ENCODE results near the gene ARHGAP40. TPM values are rescaled to one million over a fixed set of nuclear protein-coding genes. Genes with fewer than 3 reads are reported as not detected.

ARHGAP40 gene
- total and polyA plus RNA-seq, 9 of the 15 experiments (the other 6 are each of a cell fraction or from before 2014, with no cell fraction given): not detected

DNA sequence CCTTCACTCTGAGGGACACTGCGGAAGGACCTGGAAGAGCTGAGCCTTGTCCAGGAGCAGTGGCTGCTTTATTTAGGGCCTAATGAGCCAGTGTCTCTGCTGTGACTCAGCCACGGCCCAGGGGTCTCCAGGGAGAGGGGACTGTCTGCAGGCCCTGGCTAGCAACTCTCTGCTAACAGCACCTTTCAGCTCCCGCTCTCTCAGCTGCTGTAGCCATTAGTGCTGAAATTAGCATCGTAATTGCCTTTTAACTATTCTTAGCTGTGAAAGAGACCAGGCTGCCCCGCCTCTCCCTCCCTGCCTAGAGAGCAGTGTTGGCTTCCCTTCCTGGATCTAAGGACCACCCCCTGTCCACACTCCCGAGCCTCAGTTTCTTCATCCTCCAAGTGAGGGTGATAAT lies 69.6 kb downstream of the ARHGAP40 start (continued):
- no peak for TF ChIP-seq SOX6 (IDR thresholded peaks at IDR 0.05)
- TF ChIP-seq, protein P1, sequence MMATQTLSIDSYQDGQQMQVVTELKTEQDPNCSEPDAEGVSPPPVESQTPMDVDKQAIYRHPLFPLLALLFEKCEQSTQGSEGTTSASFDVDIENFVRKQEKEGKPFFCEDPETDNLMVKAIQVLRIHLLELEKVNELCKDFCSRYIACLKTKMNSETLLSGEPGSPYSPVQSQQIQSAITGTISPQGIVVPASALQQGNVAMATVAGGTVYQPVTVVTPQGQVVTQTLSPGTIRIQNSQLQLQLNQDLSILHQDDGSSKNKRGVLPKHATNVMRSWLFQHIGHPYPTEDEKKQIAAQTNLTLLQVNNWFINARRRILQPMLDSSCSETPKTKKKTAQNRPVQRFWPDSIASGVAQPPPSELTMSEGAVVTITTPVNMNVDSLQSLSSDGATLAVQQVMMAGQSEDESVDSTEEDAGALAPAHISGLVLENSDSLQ (IDR thresholded peaks at IDR 0.05): no peak
- no peak for TF ChIP-seq ZNF239 (CRISPR knock-in tag; IDR thresholded peaks at IDR 0.05)

DNA sequence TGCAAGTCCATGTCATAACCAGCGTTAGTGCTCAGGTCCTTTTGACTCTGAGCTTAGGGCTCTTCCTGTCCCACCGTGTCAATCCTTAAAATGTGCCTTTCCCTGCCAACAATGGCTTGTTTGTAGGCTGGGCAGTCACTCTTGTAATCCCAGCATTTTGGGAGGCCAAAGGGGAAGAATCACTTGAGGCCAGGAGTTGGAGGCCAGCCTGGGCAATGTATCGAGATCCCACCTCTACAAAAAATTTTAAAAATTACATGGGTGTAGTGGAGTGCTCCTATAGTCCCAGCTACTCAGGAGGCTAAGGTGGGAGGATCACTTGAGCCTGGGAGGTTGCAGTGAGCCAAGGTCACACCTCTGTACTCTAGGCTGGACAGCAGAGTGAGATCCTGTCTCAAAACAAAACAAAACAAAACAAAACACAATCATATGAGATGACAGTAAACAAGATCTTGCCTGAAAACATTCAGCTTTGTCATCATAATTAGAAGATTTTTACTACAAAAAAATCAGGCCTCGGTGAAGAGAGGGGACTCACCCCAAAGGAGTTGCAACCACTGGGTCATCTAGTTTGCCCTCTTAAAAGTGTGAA lies 70.2 kb downstream of the ARHGAP40 start:
- in situ Hi-C loops (cut with MboI) (no loop called here), intact Hi-C loops (cut with micrococcal nuclease) (no loop called here)
- no peaks in the 10 kb centered on the region for H3K27me3 ChIP-seq (ENCODE audit: control insufficient read depth in 2 of 2, insufficient read depth in 2 of 2, low read length in 2 of 2)
- H2AFZ ChIP-seq (ENCODE audit: low read depth, low read length): no peak overlapping the region
- BruUV-seq (replicated peaks): no TSS peak
- FAIRE-seq (peak; percentile 35), ATAC-seq (no peak), DNase-seq (ENCODE audit: extremely low read depth in 1 of 4, low spot score in 3 of 4) (no peak)
- H3K79me2 ChIP-seq (ENCODE audit: control insufficient read depth, insufficient read depth, low read length): no peaks in the 10 kb centered on the region
- no peaks in the 10 kb centered on the region for H3K9me1 ChIP-seq (ENCODE audit: control insufficient read depth, insufficient read depth, low read length)
- peaks cover 14 to 28% of the 10 kb centered on the region in 2 experiments; a peak in 4 of 5 replicates for H3K4me1 ChIP-seq (replicated peaks in 1 of 2; ENCODE audit: control insufficient read depth in 2 of 2, insufficient read depth in 2 of 2, low read length in 2 of 2)
- no peak overlapping the region for H3K27ac ChIP-seq (ENCODE audit: extremely low read depth, low read depth, low read length)
- H3K9me3 ChIP-seq (replicated peaks; ENCODE audit: control insufficient read depth, insufficient read depth, low read depth, low read length): no peaks in the 10 kb centered on the region
- peak; percentile 91; the same call in 1 of the 2 replicates for TF ChIP-seq ZNF121 (CRISPR knock-in tag; conservative IDR thresholded peaks at IDR 0.05)
- peak; percentile 56 for TF ChIP-seq ZNF316 (IDR thresholded peaks at IDR 0.05)
- peak; percentile 5 for TF ChIP-seq RBM25 (IDR thresholded peaks at IDR 0.05; ENCODE audit: low read depth, low read length, severe bottlenecking)
- TF ChIP-seq C11orf30 (IDR thresholded peaks at IDR 0.05; ENCODE audit: low read depth): peak; percentile 26; the same call in 1 of the 2 replicates
- TF ChIP-seq, protein P2, sequence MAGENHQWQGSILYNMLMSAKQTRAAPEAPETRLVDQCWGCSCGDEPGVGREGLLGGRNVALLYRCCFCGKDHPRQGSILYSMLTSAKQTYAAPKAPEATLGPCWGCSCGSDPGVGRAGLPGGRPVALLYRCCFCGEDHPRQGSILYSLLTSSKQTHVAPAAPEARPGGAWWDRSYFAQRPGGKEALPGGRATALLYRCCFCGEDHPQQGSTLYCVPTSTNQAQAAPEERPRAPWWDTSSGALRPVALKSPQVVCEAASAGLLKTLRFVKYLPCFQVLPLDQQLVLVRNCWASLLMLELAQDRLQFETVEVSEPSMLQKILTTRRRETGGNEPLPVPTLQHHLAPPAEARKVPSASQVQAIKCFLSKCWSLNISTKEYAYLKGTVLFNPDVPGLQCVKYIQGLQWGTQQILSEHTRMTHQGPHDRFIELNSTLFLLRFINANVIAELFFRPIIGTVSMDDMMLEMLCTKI (IDR thresholded peaks at IDR 0.05; ENCODE audit: partially characterized antibody): no peak
- TF ChIP-seq, protein P3, sequence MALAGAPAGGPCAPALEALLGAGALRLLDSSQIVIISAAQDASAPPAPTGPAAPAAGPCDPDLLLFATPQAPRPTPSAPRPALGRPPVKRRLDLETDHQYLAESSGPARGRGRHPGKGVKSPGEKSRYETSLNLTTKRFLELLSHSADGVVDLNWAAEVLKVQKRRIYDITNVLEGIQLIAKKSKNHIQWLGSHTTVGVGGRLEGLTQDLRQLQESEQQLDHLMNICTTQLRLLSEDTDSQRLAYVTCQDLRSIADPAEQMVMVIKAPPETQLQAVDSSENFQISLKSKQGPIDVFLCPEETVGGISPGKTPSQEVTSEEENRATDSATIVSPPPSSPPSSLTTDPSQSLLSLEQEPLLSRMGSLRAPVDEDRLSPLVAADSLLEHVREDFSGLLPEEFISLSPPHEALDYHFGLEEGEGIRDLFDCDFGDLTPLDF (CRISPR knock-in tag; IDR thresholded peaks at IDR 0.05): no peak
- H3K4me3 ChIP-seq: no peak overlapping the region
- CTCF ChIA-PET (ENCODE audit: low intra/inter-chr PET ratio): no interaction called here
- no peak overlapping the region for H3K4me2 ChIP-seq (ENCODE audit: insufficient read depth, low read length)
- 51% methylated on average over 4 of the region's 4 CpGs for WGBS (ENCODE audit: insufficient coverage, low coverage, missing lambda C conversion rate)
- no peak overlapping the region for H3K9ac ChIP-seq (ENCODE audit: insufficient read depth in 1 of 2, low read depth in 2 of 2, low read length in 2 of 2)
- POLR2A ChIA-PET: interaction anchor here (0.6 to 1.3 kb wide), 2 partner anchors 10 to 254 kb away, joined by 3 read pairs; partner anchors contain the start of gene FAM83D
- no peaks in the 10 kb centered on the region for H4K20me1 ChIP-seq (replicated peaks; ENCODE audit: control insufficient read depth, insufficient read depth, low read length)
- H3K36me3 ChIP-seq (ENCODE audit: control insufficient read depth, insufficient read depth, low read length): no peaks in the 10 kb centered on the region

Measured in K562 (cell line).